HG02852 (cell line): Measurements from ENCODE around the gene TNFRSF12A.
"Not testable (repeated sequence)": the region's sequence is repeated elsewhere in the genome, so short reads cannot be mapped to it uniquely, and the experiment has no call there.

ENCODE experiments used
- ATAC-seq: cut with Tn5 transposase; IDR thresholded peaks from one replicate; pipeline ENCODE4 v1.9.1; 2021; ENCODE audit warnings: mild to moderate bottlenecking, moderate library complexity; ENCODE audit not compliant: unreplicated experiment

Gene TNFRSF12A

GRCh38 chr16:3060339-3061127 lies 40.4 kb downstream of the TNFRSF12A start:
- no peak for ATAC-seq

- ATAC-seq: no peak
These were observed 42.4 kb downstream of the TNFRSF12A start for GRCh38 chr16:3062553-3062952.

GRCh38 chr16:3063625-3064386 lies 43.6 kb downstream of the TNFRSF12A start:
- ATAC-seq: no peak

GRCh38 chr16:3065069-3065741 lies 45.0 kb downstream of the TNFRSF12A start, which contains the start of gene IL32:
Gene IL32, plus strand, starts transcription at chr16:3065640. Its CDS starts 172 bp downstream, at chr16:3065812.
- ATAC-seq: no peak

DNA sequence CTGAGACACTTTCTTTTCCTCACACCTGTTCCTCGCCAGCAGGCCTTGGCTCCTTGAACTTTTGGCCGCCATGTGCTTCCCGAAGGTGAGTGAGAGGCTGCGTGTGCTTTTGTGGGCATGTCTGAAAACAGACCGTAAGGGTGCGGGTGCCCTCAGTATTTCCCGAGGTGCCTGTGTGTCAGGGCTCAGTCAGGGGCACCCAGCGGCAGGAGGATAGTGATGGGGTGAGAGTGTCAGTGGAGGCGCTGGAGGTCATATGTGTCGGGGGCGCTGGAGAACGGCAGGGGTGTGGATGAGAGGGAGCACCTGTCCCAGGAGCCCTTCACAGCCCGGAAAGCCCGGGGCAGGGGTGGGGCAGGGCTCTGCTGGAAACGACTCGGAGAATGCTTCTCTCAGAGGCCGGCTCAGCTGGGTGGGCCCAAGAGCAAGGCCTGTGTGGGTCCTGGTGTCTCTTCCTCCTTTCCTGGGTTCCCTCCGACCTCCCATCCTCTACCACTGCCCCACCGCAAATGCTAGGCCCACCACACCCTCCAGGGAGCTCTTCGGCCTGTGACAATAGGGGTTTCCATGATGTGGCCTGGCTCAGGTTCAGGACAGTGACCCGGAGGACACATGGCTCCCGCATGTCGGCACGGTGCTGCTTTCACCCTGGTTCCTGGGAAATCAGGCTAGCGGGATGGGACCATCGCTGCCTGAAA lies 45.7 kb downstream of the TNFRSF12A start:
- no peak for ATAC-seq

DNA sequence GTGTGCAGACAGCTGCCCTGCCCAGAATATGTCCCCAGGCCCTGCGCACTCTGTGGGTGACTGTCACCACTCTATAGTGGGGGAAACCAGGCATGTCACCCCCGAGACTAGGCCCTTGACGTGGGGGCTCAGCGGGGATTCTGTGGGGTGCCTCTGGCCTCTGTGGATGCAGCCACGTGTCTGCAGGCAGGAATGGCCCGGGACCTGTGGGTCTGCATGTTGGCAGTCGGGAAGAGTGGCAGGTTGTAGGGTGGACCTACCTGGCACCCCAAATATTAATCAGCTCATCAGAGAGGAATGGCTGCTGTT lies 46.2 kb downstream of the TNFRSF12A start:
- no peak for ATAC-seq

DNA sequence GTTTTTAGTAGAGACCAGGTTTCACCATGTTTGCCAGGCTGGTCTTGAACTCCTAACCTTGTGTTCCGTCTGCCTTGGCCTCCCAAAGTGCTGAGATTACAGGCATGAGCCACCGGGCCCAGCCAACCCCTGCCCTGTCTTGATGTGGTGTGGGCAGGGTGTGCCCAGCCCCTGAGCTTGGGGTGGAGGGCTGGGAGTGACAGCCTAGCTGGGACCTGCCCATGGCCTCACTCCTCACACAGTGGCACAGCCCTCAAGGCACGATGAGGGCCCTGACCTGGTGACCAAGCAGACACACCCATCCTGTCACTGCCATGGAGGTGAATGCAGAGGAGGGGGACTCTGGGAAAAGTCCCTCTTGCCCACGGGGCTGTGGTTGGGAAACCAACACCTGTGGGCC lies 48.3 kb downstream of the TNFRSF12A start:
- ATAC-seq: no peak

GRCh38 chr16:3069146-3069545 lies 49.0 kb downstream of the TNFRSF12A start:
- ATAC-seq: not testable (repeated sequence)

DNA sequence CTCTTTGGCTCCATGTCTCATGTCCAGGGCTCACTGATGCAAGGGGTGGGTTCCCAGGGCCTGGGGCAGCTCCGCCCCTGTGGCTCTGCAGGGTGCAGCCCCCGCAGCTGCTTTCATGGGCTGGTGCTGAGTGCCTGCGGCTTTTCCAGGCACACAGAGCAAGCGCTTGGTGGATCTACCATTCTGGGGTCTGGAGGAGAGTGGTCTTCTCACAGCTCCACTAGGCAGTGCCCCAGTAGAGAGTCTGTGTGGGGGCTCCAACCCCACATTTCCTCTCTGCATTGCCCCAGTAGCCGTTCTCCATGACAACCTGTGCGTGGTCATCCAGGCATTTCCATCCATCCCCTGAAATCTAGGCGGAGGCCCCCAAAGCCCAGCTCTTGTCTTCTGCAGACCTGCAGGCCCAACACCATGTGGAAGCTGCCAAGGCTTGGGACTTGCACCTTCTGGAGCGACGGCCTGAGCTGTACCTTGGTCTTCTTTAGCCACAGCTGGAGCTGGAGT lies 50.5 kb downstream of the TNFRSF12A start:
- no peak for ATAC-seq

GRCh38 chr16:3071655-3072054 lies 51.5 kb downstream of the TNFRSF12A start:
- ATAC-seq: no peak
